NCI-H2107 treated with DMSO at 0.1 percent for 48 hours (cell line): ENCODE results near the gene ADGRA1.

Experiments used
- DNase-seq: peaks from one replicate; lab custom pipeline; 2025; ENCODE audit not compliant: unreplicated experiment; lab: John Stamatoyannopoulos, UW

The ADGRA1 gene

DNA sequence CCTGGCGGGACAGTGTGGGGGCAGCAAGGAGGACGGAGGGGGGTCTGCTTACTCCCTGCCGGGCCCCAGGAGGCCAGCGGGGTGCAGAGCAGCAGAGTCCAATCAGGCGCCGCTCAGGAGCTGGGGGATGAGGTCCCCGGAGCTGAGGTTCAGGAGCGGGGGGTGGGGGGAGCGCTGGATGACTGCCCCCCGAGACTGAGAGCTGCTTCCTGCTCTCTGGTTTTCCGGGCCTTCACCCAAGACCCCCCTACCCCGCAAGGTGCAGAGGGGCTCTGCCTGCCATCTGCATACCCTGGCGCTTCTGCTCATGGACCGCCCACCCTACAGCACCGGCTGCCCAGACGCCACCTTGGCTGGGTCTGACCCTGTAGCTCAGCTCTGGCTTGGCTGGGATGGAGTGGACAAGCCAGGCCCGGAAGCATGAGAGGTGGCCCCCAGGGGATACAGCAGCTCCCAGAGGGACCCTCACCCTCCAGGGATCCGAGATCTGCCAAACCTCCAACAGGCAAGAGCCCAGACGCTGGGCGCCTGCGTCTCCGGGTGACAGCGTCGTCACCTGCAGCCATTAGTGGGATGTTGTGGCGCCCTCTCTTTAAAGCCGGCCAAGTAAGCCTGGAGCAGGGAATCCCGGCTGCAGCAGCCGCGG is 73.2 kb downstream of the ADGRA1 start:
- no peak for DNase-seq

GRCh38 chr10:133161486-133162109 is 73.9 kb downstream of the ADGRA1 start:
- DNase-seq = no peak

GRCh38 chr10:133162178-133162909 is 74.6 kb downstream of the ADGRA1 start:
- DNase-seq = no peak

DNA sequence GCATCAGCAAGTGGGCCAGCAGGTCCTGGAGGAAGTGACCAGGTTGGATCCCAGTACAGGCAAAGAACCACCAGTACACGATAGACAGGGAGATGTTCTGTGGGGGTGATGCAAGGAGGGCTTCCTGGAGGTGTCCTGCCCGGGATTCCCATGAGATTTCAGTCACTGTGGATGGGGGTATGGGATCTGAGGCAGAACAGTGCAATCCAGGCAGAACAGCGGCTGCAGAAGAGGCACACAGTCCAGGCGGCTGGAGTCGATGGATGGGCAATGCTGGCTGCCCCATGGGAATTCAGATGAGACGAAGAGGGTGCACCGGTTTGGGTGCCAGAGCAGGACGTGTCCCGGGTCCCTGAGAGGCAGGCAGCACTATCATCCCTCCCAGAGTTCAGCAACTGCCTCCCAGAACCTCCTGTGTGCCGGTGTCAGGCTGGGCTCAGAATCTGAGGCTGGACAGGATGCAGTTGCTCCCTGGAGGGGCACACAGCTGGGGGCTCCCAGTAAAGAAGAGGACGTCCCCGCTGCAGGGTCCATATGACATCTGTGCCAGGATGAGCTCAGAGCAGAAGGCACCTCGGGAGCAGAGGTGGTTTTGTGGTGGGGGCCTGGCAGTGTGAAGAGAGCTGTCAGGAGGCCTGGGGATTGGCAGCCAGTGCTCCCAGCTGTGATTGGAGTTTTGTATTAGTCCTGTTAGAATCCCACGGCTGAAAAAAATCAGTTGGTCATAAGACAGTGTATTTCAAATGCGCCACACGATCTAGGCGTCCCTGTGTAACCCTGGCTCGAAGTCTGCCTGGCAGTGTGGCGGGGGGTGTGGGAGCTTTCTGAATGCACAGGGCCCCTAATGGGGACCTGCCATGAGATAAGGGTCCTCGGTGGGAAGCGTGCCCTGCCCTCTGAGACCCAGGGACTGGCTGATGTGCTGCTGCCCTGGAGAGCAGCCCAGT is 75.5 kb downstream of the ADGRA1 start:
- DNase-seq = no peak

DNA sequence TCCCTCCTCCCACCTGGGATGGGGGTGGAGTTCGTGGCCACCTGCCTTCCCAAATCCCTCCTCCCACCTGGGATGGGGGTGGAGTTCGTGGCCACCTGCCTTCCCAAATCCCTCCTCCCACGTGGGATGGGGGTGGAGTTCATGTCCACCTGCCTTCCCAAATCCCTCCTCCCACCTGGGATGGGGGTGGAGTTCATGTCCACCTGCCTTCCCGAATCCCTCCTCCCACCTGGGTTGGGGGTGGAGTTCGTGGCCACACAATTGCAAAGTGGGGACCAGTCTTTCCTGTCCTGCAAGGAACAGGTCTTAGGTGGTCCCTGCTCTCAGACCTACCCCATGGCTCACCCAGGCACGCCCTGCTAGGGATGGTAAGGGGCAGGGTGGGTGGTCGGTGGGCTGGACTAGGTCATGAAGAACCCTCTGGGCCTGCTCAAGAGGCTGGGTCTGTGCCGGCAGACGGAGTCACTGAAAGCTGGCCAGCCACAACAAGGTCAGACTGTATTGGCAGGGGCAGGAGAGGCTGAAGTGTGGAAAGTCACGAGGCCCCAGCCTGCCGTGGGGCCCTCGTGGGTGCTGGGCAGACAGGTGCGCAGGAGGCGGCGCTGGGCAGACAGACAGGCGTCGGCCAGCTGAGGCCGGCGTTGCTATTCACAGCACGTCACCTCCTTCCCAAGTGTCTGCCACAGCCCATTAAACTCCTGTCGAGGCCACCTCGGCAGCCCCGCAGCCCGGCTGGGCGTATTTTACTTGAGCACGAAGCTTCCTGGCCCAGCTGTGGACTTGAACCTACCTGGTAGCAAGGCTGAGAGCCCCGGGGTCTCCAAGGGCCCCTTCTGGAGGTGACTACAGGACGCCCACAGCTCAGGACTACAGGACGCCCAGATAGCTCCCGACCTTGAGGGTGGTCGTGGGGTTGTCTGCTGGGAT is 76.4 kb downstream of the ADGRA1 start:
- DNase-seq = no peak

DNA sequence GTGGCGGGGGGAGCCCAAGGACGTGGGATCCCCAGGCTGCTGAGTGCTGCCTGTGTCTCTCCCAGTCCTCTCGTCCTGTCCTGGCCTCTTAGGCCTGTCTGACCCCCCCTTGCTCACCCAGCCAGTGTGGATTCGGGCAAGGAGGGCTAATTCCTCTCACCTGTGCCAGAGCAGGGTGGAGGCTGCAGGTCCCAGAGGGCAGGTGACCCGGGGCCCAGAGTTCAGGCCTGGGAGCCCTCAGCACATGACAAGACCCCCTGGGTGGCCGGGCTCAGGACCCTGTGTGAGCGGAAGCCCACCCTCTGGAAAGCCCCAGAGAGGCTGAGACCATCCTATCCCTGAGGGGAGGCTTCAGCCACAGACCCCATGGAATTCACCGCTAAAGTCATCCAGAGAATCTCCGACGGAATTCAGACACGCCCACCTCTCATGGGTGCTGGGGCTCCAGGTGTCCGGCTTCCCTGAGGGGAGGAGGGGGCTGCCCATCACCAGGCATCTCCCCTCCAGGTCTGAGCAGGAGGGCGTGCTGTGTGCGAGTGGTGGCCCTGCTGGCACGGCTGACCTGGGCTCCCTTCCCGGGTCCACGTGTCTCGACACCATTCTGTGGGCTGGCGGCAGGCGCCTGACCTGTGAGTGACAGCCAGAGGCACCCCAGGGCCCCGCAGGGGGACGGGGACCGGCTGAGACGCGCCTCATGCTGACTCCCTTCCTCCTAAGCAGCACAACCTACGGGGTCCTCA is 77.3 kb downstream of the ADGRA1 start:
- DNase-seq = no peak

GRCh38 chr10:133165556-133166503 is 78.1 kb downstream of the ADGRA1 start:
- no peak for DNase-seq

- no peak for DNase-seq
These were observed 78.7 kb downstream of the ADGRA1 start for GRCh38 chr10:133166504-133166827.

GRCh38 chr10:133166828-133167692 is 79.3 kb downstream of the ADGRA1 start:
- no peak for DNase-seq

- no peak for DNase-seq
These were observed 80.2 kb downstream of the ADGRA1 start for GRCh38 chr10:133167693-133168616.

- DNase-seq = no peak
These were observed 80.9 kb downstream of the ADGRA1 start for GRCh38 chr10:133168617-133169031.

DNA sequence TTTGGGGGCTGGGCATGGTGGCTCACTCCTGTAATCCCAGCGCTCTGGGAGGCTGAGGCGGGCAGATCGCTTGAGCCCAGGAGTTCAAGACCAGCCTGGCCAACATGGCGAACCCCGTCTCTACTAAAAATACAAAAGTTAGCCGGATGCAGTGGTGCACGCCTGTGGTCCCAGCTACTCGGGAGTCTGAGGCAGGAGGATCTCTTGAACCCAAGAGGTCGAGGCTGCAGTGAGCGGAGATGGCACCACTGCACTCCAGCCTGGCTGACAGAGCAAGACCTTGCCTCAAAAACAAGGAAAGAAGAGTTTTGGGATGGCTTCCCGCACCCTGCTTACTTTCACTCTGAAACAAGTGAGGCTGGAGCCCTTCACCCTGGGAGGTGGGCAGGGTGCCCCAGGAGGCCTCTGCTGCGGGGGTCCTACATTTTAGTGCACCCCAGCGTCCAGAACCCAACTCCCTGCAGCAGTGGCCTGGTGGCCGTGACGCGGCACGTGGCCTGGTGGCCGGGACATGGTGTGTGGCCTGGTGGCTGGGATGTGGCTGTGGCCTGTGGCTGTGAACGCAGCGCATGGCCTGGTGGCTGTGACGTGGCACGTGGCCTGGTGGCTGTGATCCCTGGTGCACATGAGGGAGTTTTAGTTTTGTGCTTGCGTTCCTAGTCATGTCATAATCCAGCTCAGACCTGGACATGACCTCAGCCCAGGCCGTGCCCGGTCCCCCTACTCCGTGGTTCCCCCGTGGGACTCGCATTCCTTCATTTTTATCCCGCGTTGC is 81.6 kb downstream of the ADGRA1 start:
- no peak for DNase-seq

GRCh38 chr10:133170092-133170491 is 82.4 kb downstream of the ADGRA1 start:
- no peak for DNase-seq

GRCh38 chr10:133173860-133174640 is 86.3 kb downstream of the ADGRA1 start:
- no peak for DNase-seq

- no peak for DNase-seq
These were observed 87.1 kb downstream of the ADGRA1 start for GRCh38 chr10:133174689-133175263.
